Measurements from ENCODE around the gene BEX4. TPM values are rescaled to one million over a fixed set of nuclear protein-coding genes. Genes with fewer than 3 reads are reported as not detected.

BEX4 gene
- total and polyA plus RNA-seq, 2 of the 8 experiments (the other 6 are each of a cell fraction or from before 2014, with no cell fraction given): 27.2 to 45.1 TPM

DNA sequence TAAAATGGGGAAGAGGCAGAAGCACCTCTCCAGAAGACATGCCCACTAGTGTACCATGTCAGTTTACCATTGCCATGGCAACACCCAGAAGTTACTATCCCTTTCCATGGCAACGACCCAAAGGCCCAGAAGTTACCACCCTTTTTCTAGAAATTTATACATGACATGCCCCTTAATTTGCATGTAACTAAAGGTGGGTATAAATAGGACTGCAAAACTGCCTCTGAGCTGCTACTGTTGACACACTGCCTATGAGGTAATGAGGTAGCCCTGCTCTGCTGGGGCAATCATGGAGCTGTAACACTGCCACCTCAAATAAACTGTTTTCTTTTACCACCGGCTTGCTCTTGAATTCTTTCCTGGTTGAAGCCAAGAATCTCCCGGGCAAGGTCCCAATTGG lies 13.9 kb upstream of the BEX4 start (continued):
- TF ChIP-seq HDAC2 (IDR thresholded peaks at IDR 0.05; ENCODE audit: borderline replicate concordance in 1 of 2, low read depth in 2 of 2, low read length in 2 of 2) (no peak), SUZ12 (IDR thresholded peaks at IDR 0.05; ENCODE audit: low read length) (no peak), TCF12 (IDR thresholded peaks at IDR 0.05; ENCODE audit: low read depth, low read length) (no peak), BACH1 (IDR thresholded peaks at IDR 0.05; ENCODE audit: low read length) (no peak), CHD1 (IDR thresholded peaks at IDR 0.05; ENCODE audit: low read depth, low read length) (no peak)
- TF ChIP-seq, protein P1, sequence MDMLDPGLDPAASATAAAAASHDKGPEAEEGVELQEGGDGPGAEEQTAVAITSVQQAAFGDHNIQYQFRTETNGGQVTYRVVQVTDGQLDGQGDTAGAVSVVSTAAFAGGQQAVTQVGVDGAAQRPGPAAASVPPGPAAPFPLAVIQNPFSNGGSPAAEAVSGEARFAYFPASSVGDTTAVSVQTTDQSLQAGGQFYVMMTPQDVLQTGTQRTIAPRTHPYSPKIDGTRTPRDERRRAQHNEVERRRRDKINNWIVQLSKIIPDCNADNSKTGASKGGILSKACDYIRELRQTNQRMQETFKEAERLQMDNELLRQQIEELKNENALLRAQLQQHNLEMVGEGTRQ (IDR thresholded peaks at IDR 0.05; ENCODE audit: low read length): no peak

Measured in H1 (cell line).